Left lobe of liver (tissue), 2 donors: ENCODE results near the gene PNPLA6. TPM values are rescaled to one million over a fixed set of nuclear protein-coding genes. Genes with fewer than 3 reads are reported as not detected.
"Not testable (repeated sequence)": the region's sequence is repeated elsewhere in the genome, so short reads cannot be mapped to it uniquely, and the experiment has no call there.

Experiments used
- ATAC-seq: fragments of 200-7000 bp; cut with Tn5 transposase; one replicate; pipeline ENCODE4 v1.9.1; 2020; ENCODE audit warnings: mild to moderate bottlenecking, moderate library complexity
- DNase-seq: peaks from one replicate; pipeline ENCODE4 v3.0.0-alpha.2; 2020; ENCODE audit warnings: low spot score
- total RNA-seq: library from RNA; stranded (reverse); gene quantifications from one replicate; pipeline ENCODE4 v1.2.1, GENCODE V29; 2021
- donor health status: DM: no; HTN: no; CAD: no; lungs with moderate emphysema.
- donor health status: DM: no; HTN: yes; CAD: no.

The PNPLA6 gene
- total RNA-seq, 1 donor from 2014 or later = 57.9 TPM

- DNase-seq (peak; percentile 83), ATAC-seq (peak; percentile 91)
Observed at GRCh38 chr19:7550987-7551761, 15.7 kb downstream of the PNPLA6 start.

GRCh38 chr19:7552781-7553180 lies 17.3 kb downstream of the PNPLA6 start:
- ATAC-seq (no peak), DNase-seq (no peak)

GRCh38 chr19:7554565-7554964 lies 19.0 kb downstream of the PNPLA6 start:
- no peak for ATAC-seq
- DNase-seq = no peak

GRCh38 chr19:7554990-7555864 lies 19.7 kb downstream of the PNPLA6 start:
- DNase-seq = no peak
- ATAC-seq = no peak

- ATAC-seq (no peak), DNase-seq (no peak)
Observed at GRCh38 chr19:7556696-7557315, 21.3 kb downstream of the PNPLA6 start.

GRCh38 chr19:7558667-7559066 lies 23.1 kb downstream of the PNPLA6 start:
- ATAC-seq (no peak), DNase-seq (no peak)

- no peak for ATAC-seq
- no peak for DNase-seq
Observed at GRCh38 chr19:7559102-7559501, 23.6 kb downstream of the PNPLA6 start.

- ATAC-seq (no peak), DNase-seq (no peak)
Observed at GRCh38 chr19:7560255-7560654, 24.7 kb downstream of the PNPLA6 start.

- no peak for ATAC-seq
- no peak for DNase-seq
Observed at GRCh38 chr19:7561325-7561724, 25.8 kb downstream of the PNPLA6 start.

GRCh38 chr19:7562646-7563393 lies 27.3 kb downstream of the PNPLA6 start:
- DNase-seq (no peak), ATAC-seq (no peak)

GRCh38 chr19:7564866-7565265 lies 29.3 kb downstream of the PNPLA6 start:
- no peak for ATAC-seq
- no peak for DNase-seq

GRCh38 chr19:7565332-7565731 lies 29.8 kb downstream of the PNPLA6 start:
- ATAC-seq = no peak
- DNase-seq = no peak

GRCh38 chr19:7570761-7571160 lies 35.2 kb downstream of the PNPLA6 start:
- no peak for ATAC-seq
- DNase-seq = no peak

- ATAC-seq (no peak), DNase-seq (no peak)
Observed at GRCh38 chr19:7575434-7576040, 40.0 kb downstream of the PNPLA6 start.

GRCh38 chr19:7577422-7577821 lies 41.9 kb downstream of the PNPLA6 start:
- not testable (repeated sequence) for DNase-seq, ATAC-seq

- ATAC-seq (no peak), DNase-seq (no peak)
Observed at GRCh38 chr19:7578127-7578526, 42.6 kb downstream of the PNPLA6 start.

- ATAC-seq (no peak), DNase-seq (no peak)
Observed at GRCh38 chr19:7579182-7579581, 43.7 kb downstream of the PNPLA6 start.

- ATAC-seq = peak; percentile 69
- DNase-seq = peak; percentile 51
Observed at GRCh38 chr19:7582446-7582845, 46.9 kb downstream of the PNPLA6 start.

GRCh38 chr19:7589822-7590221 lies 54.3 kb downstream of the PNPLA6 start:
- ATAC-seq (no peak), DNase-seq (no peak)

- no peak for ATAC-seq
- no peak for DNase-seq
Observed at GRCh38 chr19:7590256-7590655, 54.7 kb downstream of the PNPLA6 start.
